HPDE6-E6E7 (cell line): ENCODE measurements around the gene OR2W1.

ENCODE experiments used
- DNase-seq: peaks from one replicate; pipeline ENCODE4 v3.0.0; 2011; ENCODE audit warnings: missing footprints; ENCODE audit errors: extremely low spot score

The OR2W1 gene, protein sequence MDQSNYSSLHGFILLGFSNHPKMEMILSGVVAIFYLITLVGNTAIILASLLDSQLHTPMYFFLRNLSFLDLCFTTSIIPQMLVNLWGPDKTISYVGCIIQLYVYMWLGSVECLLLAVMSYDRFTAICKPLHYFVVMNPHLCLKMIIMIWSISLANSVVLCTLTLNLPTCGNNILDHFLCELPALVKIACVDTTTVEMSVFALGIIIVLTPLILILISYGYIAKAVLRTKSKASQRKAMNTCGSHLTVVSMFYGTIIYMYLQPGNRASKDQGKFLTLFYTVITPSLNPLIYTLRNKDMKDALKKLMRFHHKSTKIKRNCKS

DNA sequence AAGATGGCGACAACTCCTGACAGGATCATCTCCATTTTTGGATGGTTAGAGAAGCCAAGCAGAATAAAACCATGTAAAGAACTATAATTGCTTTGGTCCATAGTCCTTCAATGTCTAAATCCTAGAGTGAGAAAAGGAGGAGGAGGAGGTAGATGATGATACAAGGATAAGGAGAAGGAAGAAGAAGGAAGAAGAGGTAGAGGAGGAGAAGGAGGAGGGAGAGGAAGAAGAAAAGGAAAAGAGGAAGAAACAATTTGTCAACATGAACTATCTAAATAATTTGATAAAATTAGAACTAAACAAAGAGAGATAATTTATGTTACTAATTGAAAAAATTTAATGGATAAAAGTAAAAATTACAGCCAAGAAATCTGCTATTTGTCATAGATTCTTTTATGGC is at the start of gene OR2W1:
Gene OR2W1, minus strand, starts transcription at position 101 of the 400 bp plus-strand sequence. Its CDS starts 0 bp downstream, at position 101.
- DNase-seq: no peak

DNA sequence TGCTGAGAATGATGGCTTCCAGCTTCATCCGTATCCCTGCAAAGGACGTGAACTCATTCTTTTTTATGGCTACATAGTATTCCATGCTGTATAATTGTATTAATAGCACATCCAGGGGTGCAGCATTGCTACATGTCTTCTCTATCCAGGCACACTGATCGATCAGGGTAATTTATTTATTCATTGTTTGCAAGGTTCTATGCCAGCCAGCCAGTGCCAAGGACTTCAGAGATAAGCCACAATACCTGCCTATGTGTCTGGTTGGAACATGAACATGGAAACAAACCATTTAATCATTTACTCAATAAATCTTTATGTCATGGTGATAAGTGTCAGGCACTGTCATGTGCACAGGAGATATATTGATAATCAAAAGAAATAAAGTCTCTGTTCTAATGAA is 48.0 kb upstream of the OR2W1 start:
- DNase-seq: no peak

DNA sequence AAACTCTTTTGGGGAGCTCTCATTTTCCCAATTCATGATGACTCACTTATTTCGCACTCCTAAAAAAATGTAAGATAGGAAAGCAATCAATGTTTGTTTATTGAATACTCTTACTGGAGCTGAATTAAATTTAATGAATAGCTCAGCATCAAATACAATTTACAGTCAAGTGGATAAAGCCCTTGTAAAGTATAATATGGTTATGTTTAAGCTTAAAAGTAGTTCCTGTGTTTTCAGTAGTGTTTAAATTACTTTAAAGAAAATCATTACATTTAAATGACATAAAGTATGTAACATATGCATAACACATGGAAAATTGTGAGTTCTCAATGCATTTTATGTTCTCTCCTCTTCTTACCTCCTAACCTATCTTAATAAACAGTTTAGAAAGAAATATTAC is 42.2 kb upstream of the OR2W1 start, which contains the start of gene OR2B3:
Gene OR2B3, minus strand, starts transcription at position 101 of the 400 bp plus-strand sequence. Its CDS starts 65 bp downstream, at position 36.
- DNase-seq: no peak

DNA sequence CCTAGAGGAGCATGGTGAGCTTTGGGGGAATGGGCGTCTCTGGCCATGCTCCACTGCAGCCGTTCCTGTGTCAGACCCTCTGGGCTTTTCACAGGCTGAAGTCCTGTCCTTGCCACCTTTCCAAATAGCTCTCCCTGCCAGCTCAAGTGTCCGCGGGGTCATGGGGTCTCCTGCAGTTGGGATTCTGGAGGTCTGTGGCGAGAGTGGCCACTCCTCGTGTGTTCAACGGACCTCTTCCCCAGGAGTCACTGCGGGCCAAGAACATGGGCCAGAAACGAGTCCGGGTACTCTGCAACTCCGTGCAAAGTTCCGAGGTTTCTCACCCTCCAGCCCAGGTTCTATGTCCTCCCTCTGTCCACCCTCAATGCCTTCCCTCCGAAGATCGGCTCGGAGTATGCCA is 37.5 kb upstream of the OR2W1 start:
- no peak for DNase-seq

DNA sequence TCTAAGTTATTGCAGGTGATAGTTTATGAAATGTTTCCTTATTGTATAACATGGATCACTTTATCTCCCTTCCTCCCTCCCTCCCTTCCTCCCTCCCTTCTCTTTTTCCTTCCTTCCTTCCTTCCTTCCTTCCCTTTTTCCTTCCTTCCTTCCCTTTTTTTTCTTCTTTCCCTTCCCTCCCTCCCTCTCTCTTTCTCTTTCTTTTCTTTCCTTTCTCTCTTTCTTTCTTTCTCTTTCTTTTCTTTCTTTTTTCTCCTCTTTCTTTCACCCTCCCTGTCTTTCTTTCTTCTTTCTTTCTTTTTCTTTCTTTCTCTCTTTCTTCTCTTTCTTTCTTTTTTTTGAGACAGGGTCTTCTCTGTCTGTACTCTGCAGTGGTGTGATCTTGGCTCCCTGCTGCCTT is 36.3 kb upstream of the OR2W1 start:
- no peak for DNase-seq

DNA sequence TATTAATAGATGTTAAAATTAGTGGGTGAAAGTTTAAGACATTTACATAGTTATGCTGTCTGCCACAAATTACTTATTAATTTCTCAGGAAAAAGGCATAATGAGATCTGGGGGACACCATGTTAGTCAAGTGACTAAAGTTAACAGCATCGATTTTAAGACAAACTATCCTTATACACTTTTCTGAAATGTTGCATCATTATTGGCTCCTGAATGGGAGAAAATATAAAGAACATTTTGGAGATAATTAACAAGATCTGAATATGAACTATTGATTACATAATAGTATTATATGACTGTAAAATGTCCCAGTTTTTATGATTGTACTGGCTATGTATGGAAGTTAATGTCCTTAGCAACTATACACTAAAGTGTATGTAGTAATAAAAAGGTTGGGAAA is 34.2 kb upstream of the OR2W1 start:
- no peak for DNase-seq

DNA sequence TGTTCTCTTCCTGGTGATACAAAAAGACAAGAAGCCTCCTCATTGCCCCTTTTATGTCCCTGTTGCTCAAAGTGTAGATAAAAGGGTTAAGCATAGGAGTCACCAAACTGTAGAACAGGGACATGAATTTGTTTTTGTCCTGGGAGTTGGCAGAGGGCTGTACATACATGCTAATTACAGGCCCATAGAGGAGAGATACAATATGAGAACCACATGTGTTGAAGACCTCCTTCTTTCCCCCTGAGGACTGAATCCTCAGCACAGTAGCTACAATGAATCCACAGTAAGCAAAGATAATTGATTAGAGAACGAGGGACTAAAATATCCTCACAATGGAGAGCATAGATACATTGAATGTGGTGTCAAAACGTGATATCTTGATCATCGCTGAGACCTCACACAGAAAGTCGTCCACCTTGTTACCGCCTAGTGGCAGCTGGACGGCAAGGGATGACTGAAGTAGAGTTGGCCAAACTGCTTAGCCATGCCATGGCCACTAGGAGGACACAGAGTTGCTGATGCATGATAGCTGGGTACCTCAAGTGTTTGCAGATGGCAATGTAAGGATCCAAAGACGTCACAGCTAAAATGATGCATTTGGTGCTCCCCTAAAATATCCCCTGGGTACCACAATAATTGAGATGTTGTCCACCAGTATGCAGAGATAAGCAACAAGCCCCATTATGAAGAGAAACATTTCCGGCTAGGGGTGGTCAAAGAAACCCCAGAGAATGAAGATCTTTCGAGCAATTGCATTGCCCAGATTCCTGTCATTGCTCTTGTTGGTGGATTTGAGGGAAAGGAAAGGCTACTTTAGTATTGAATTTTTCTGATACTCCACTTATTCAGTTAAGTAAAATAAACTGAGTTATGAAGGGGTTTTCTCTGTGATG is 27.1 kb upstream of the OR2W1 start:
- peak; percentile 38 for DNase-seq

DNA sequence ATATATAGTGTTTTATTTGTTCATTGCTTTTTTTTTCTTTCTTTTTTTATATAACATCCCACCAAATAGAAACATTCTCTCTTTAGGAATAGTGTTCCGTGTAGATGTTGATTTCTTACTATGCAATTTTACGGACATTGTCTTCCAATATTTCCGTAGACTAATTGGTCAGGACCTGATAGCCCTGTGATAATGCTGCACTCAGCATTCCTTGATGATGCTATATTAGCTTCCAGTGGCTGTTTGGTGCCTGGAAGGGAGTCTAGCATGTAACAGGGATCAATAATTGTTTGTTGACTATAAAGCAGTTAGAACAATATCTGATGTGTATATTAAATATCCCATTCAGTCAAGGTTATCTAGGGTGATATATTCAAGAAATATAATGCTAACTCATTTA is 6.7 kb upstream of the OR2W1 start:
- DNase-seq: no peak

DNA sequence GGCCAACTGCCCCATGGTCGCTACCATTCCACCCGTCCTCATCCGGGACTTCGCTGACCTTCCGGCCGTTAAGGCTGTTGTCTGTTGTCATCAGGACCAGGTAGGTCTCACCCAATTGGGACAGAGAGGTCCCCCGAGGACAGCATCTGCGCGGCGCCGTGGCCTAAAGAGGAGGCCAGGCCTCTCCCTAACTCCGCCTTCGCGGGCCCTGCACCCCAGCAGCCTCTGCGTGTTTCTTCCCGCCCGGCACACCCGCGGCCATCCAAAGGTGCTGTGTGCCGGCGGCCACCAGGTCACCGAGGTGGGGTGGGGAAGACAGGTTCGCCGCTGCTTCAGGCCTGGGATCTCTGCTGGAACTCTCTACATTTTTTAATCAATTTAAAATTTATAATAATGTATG is 9.0 kb downstream of the OR2W1 start:
- DNase-seq: no peak

DNA sequence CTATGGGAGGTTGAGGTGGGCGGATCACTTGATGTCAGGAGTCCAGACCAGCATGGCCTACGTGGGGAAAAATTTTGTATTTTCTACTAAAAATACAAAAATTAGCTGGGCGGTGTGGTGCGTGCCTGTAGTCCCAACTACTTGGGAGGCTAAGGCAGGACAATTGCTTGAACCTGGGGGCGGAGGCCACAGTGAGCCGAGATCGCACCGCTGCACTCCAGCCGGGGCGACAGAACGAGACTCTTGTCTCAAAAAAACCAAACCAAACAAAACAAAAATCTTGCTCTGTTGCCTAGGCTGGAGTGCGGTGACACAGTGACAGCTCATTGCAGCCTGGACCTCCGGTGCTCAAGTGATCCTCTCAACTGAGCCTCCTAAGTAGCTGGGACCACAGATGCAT is 16.2 kb downstream of the OR2W1 start:
- DNase-seq: no peak

DNA sequence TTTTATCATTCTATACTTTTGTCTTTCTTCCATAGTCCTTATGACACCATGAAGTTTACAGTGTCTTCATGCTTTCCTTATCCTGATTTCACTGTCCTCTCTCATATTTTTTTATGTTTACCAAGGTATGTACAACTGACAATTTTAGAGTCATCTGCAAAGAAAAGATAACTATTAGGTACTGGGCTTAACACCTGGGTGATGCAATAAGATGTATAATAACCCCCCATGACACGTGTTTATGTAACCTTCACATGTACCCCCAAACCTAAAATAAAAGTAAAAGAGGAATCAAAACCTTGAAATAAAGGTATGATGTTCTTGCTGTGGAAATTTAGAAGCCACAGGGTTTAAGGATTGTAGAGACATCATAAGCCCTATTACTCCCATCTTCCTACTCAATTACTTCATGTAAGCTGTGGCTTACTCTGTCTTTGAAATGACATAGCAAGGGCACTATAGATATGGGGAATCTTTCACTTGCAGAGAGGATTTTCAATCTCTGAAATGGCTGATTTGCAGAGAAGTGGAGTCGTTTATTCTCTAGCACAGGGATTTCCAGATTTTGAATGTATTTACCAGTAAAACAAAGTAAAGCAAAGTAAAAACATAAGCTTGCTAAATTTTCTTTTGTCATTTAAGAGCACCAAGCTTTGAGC is 18.9 kb downstream of the OR2W1 start:
- DNase-seq: no peak

DNA sequence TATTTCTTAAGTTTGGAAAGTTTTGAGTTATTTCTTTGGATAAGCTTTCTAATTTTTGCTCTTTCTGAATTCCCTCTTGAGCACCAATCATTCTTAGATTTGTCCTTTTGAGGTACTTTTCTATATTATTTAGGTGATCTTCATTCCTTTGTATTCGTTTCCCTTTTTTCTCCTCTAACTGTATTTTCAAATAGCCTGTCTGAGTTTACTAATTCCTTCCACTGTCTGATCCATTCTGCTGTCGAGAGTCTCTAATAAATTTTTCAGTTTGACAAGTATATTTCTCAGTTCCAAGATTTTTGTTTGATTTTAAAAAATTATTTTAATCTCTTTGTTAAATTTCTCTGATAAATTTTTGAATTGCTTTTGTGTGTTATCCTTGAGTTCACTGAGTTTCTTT is 23.5 kb downstream of the OR2W1 start:
- no peak for DNase-seq

DNA sequence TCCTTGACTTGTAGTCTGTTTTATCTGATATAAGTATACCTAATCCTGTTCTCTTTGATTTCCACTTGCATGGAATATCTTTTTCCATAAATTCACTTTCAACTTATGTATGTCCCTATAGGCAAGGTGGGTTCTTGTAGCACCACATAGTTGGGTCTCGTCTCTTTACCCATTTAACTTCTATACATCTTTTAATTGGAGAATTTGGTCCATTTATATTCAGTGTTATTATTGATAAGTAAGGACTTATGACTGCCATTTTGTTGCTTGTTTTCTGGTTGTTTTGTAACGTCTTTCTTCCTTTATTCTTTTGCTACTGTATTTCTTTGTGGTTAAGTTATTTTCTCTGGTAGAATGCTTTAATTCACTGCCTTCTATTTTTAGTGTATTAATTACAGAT is 25.3 kb downstream of the OR2W1 start:
- no peak for DNase-seq

DNA sequence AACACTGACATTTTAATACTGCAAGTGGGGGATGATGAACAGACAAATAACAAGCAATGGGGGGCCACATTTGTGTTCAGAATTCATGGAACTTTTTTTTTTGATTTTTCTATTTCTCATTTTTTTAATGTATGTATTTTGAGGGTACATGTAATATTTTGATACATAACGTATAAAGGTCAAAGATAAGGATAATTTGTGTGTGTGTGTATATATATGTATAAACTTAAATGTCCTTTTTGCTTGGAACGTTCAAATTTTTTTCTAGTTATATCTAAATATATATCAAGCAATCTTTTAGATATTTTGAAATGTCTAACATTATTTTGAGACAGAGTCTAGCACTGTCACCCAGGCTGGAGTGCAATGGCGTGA is 27.6 kb downstream of the OR2W1 start:
- DNase-seq: no peak

DNA sequence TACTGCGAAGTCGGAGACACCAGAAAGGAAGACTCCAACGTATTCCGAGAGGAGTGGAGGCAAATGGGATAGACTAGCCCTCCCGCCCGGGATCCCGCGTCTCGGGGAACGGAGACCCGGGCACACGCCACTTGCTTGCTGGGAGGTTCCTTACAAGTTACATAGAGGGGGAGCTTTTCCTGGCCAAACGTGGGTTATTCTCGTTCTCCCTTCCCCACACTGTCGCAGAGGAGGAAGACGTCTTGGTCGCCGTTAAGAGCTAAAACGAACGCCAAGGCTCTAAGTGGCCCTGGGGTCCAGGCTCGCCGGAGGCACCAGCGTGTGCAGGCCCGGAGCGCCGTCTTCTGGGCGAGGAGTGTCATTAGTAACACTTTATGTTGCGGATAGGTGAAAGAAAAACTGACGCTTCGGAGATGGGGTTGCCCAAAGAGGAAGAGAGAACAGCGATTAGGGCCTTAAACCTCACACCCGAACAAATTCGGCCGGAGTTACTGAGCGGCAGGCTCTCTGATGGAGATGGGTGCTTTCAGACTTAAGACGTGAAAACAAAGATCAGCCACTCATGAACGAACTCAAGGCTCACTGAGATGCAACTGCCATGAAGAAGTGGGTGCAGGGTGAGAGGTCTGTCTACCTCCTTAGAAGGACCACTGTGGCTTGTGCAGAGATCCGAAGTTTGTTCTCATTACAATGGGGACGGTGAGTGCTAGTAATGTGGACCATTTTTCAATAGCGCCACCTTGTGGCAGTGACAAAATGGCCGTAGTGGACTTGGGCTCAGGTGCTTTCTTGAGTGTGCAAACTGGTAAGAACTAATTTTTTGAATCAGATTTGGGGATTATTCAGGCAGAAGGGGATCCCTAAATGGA is 28.2 kb downstream of the OR2W1 start:
- peak; percentile 46 for DNase-seq

DNA sequence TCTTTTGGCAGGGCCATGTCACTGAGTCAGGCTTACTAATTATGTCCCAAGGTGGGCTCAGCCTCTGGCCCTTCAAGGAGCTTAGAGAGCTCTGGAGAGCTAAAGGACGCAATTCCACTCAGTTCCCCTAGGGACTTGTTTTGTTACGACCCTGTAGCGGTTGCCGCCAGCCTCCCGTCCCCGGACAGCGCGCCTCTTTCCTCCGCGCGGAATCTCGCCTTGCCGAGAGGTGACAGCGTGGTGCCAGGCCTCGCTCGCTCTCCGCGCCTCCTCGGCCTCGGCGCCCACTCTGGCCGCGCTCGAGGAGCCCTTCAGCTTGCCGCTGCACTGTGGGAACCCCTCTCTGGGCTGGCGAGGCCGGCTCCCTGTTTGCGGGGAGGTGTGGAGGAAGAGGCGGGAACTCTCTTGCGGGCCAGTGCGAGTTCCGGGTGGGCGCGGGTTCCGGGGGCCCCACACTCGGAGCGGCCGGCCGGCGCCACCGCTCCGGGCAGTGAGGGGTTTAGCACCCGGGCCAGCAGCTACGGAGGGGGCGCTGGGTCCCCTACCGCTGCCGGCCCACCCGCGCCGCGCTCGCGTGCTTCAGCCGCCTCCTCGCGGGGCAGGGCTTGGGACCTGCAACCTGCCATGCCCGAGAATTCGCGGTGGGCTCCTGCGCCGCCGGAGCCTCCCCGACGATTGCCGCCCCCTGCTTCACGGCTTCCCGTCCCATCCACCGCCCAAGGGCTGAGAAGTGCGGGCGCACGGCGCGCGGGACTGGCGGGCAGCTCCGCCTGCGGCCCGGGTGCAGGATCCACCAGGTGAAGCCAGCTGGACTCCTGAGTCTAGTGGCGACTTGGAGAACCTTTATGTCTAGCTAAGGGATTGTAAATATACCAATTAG is 30.0 kb downstream of the OR2W1 start:
- DNase-seq: no peak

DNA sequence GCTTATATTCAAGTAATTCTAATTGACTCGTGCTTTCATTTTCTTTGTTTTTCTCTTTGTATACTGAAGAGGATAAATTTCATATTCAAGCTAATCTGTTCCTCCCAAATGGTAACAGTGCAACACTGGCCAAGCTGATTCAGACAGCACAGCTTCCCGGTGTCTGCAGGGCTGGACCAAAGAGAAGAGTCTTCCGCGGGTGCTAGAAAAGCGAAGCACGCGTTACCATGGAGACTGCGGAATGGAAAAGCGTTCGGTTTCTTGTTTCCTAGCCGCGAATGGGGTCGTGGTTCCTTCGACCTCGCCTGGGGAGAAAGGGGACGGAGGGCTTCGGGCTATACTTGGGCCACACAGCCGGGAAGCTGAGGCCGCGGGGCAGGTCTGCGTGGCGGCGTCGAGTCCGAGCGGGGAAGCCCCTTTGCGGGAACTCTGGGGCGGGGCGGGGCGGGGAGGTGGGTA is 33.7 kb downstream of the OR2W1 start:
- peak; percentile 19 for DNase-seq

DNA sequence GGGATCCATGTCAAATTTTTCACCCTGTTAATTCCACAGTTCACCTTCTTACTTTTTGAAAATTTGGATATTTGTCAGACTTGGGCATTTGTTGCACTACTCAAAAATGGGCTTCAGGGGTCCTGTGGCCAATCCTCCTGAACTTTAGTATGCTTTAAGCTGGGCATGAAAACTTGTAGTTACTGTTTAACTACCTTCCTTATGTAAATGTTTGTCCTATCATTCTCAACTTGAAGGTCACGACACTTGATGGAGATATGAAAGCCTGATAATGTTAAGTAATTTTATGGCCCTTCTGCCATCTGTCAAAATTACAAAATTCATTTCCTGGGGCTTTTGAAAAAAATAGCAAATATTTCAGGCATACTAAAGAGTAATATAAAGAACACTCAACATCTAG is 35.6 kb downstream of the OR2W1 start:
- no peak for DNase-seq

DNA sequence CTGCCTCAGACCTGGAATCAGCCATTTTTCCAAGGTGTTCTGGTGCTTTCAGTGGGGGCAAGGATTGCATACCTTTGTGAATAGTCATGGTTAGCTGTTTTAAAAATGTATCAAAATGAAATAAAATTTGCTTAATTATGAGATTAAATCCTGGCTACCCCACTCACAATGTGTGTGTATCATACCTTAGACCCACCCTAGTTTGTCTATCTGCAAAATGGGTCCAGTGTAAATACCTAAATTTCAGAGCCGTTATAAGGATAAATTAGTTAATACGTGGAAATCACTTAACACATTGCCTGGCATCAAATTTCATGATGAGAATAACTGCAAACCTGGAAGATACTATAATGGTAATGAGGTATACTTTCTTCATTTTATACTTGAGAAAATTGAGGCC is 36.9 kb downstream of the OR2W1 start:
- DNase-seq: no peak

DNA sequence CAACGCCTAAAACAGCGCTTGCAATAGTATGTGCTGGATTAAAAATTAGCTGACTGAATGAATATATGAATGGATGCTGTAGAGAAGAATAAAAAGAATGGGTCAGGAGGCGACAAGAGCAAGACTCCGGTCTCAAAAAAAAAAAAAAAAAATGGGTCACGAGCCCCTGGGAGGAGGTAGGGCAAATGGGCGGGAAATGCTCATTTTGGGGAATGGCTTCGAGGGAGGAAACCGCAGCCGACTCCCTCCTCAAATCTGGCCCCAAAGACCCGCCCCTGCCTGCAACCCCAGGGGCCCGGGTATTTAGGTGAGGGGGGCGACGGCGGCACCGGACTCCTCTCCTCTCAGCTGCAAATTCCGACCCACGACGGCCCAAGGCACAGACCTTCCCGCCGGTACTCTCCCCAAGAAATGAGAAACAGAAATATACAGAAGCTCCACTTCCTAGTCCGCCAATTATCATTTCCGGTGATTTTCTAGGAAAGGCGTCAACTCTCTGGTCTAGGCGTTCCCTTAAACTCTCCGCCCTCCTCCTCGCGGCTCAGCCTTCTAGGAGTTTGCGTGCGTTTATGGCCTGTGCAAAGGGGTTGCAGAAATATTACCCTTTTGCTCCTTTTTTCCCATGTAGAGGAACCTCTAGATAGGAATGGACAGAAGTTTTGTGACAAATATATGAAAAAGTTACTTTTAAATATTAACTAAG is 39.6 kb downstream of the OR2W1 start, which contains the start of gene ZNF311:
Gene ZNF311, minus strand, starts transcription at position 133 of the 703 bp plus-strand sequence. CDS start 1,361 bp downstream, outside the sequence.
- DNase-seq: no peak
